Measurements from ENCODE around the gene CD99L2. TPM values are rescaled to one million over a fixed set of nuclear protein-coding genes. Genes with fewer than 3 reads are reported as not detected.

Gene CD99L2, protein sequence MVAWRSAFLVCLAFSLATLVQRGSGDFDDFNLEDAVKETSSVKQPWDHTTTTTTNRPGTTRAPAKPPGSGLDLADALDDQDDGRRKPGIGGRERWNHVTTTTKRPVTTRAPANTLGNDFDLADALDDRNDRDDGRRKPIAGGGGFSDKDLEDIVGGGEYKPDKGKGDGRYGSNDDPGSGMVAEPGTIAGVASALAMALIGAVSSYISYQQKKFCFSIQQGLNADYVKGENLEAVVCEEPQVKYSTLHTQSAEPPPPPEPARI
- total RNA-seq (10 to 100 TPM; 14.3 to 20.4 (median 15.6) TPM), polyA plus RNA-seq (10 to 100 TPM; 16.2 to 16.7 TPM), total RNA-seq (19.8 reads per million, percentile 50 among the genes with 10 or more reads in this experiment)

DNA sequence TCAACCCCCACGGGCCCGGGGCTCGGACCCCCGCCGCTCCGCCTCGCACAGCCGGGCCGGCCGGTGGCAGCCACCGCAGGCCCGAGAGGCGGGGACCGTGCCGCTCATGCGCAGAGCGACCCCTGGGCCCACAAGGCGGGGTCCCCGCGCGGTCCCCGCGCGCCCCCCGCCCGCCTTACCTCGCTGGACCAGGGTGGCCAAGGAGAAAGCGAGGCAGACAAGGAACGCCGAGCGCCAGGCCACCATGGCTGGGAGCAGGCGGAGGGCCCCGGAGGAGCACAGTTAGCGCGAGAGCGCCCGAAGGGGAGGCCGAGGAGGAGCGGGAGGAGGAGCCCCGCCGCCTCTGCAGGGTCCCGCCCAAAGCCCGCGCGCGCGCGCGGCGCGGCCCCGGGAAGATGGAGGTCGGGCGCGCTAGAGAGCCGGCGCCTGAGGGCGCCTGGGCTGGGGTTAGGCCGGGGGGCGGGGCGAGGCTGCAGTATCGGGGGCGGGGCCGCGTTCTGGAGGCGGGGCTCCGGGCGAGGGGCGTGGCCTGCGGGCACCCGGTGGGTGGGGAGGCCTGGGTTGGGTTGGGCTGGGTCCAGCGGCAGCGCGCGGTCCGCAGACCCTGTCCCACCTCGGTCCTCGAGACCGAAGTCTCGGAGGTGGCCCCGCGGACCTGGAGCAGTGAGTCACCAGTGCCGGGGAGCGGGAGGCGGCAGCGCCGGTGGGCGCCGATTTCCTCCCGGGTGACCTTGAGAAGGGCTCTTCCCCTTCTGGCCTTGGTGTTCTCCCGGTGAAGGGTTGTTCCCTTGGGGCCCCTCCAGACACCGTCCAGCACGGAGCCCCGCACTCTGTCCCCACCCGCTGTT, at the start of gene CD99L2:
Gene CD99L2, minus strand, starts transcription at position 326 of the 848 bp plus-strand sequence. Its CDS starts 80 bp downstream, at position 246.
- H3K27ac Mint-ChIP-seq, result peak within 1 kb of the TSS in 8 of 9 donors; percentile 31 to 90 (median 76)
- no peaks in the 10 kb centered on the region for H3K36me3 ChIP-seq (ENCODE audit: control insufficient read depth in 2 of 3, insufficient read depth in 3 of 3, low read length in 3 of 3)
- H3K4me1 Mint-ChIP-seq, result peaks cover 0 to 16% (median 6%) of the 10 kb centered on the region in 7 donors
- ATAC-seq (peak; percentile 98), DNase-seq (peak; percentile 79 to 92 (median 85))
- H3K4me3 Mint-ChIP-seq, result peak within 1 kb of the TSS; percentile 76 to 96 (median 90)
- H3K27me3 Mint-ChIP-seq, result peaks cover 0 to 26% (median 0%) of the 10 kb centered on the region in 5 donors
- no peaks in the 10 kb centered on the region for H3K9me3 Mint-ChIP-seq
- peak within 1 kb of the TSS; percentile 89 for H3K27ac ChIP-seq (ENCODE audit: low read depth, low read length)
- no peaks in the 10 kb centered on the region for H3K36me3 Mint-ChIP-seq
- ChIA-PET POLR2A (interaction anchor here (0.9 kb wide), 1 partner anchor 206 kb away, joined by 3 read pairs; the partner anchor contains the start of gene MTMR1), CTCF (no interaction called here)
- H3K27me3 ChIP-seq (ENCODE audit: control insufficient read depth in 2 of 2, insufficient read depth in 2 of 2, low read length in 2 of 2), result no peaks in the 10 kb centered on the region
- H3K9me3 ChIP-seq (ENCODE audit: control insufficient read depth in 2 of 3, low read length in 3 of 3), result no peaks in the 10 kb centered on the region
- H3K4me1 ChIP-seq (ENCODE audit: control insufficient read depth in 2 of 2, insufficient read depth in 2 of 2, low read length in 2 of 2), result peaks cover 0 to 4% of the 10 kb centered on the region in 2 donors
- intact Hi-C loops (cut with micrococcal nuclease), result loop anchor here (1.0 to 10.0 kb wide), 13 partner anchors 18 to 1394 kb away; partner anchors contain the start of genes HMGB3 (in 2 of the 2), MTMR1 (in 2 of the 2), EOLA1 (in 1 of the 2) and HSFX3 (in 1 of the 2)
- H3K4me3 ChIP-seq (ENCODE audit: low read length), result peak within 1 kb of the TSS; percentile 71

DNA sequence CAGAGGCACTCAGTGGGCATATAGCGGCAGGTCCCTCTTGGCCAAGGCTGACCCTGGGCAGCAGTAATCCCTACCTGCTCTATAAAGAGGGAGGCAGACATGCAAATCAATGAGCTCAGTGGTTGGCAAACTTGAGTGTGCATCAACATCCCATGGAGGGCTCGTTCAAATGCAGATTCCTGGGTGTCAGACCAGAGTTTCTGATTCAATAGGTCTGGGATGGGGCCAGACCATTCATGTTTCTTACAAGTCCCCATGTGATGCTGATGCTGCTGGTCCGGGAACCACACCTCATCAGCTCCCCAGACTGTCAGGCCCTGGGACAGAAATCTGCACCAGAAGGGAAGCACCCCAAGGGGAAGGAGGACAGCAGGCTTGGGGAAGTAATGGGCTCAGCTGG, 45.8 kb upstream of the CD99L2 start:
- Histone ChIP-seq H3K4me3 (ENCODE audit: low read length) (no peak overlapping the region), H3K36me3 (ENCODE audit: control insufficient read depth in 2 of 3, insufficient read depth in 3 of 3, low read length in 3 of 3) (no peaks in the 10 kb centered on the region), H3K27ac (ENCODE audit: low read depth, low read length) (no peak overlapping the region), H3K4me1 (ENCODE audit: control insufficient read depth in 2 of 2, insufficient read depth in 2 of 2, low read length in 2 of 2) (no peaks in the 10 kb centered on the region), H3K27me3 (ENCODE audit: control insufficient read depth in 2 of 2, insufficient read depth in 2 of 2, low read length in 2 of 2) (no peaks in the 10 kb centered on the region), H3K9me3 (ENCODE audit: control insufficient read depth in 2 of 3, low read length in 3 of 3) (no peaks in the 10 kb centered on the region)
- intact Hi-C loops (cut with micrococcal nuclease), result no loop called here
- Mint-ChIP-seq H3K27ac (no peak overlapping the region), H3K36me3 (no peaks in the 10 kb centered on the region), H3K27me3 (peaks cover 0 to 6% (median 0%) of the 10 kb centered on the region in 5 donors), H3K4me3 (no peak overlapping the region), H3K4me1 (peaks cover 0 to under 1% (median 0%) of the 10 kb centered on the region in 7 donors), H3K9me3 (peaks cover 0 to 2% (median 0%) of the 10 kb centered on the region in 11 donors)
- DNase-seq (no peak), ATAC-seq (no peak)
- ChIA-PET POLR2A (no interaction called here), CTCF (no interaction called here)

DNA sequence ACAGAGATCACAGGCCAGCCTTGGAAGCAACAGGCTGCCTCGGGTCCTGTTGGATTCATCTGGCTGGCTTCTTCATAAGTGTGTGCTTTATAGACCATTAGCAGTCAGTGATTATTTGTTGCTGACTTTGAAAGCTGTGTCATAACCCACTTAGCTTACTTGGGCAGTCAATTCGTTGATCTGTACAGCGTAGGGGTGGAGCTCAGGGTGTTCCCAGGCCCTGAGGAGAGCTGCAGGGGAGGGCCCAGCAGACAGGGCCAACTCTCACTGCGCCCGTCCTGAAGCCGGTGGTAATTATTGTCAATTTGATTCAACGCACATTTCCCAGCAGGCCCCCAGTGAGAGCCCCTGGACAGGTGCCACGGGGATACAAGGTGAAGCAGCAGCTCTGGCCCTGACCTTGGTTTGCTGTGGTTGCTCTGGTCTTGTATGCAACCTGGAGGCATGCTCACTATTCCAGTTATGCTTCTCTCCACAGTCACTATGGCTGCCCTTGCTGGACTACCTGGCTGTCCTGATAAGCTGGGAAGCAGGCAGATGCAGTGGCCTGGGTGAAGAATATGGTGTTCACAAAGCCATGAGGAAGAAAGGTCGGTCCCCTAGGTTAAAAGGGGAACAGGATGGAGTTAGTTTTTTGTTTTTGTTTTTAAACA, 44.6 kb upstream of the CD99L2 start:
- ATAC-seq (no peak), DNase-seq (no peak)
- no peak overlapping the region for H3K27ac ChIP-seq (ENCODE audit: low read depth, low read length)
- H3K36me3 ChIP-seq (ENCODE audit: control insufficient read depth in 2 of 3, insufficient read depth in 3 of 3, low read length in 3 of 3), result no peaks in the 10 kb centered on the region
- H3K4me1 Mint-ChIP-seq, result no peaks in the 10 kb centered on the region
- no peak overlapping the region for H3K4me3 Mint-ChIP-seq
- no peak overlapping the region for H3K4me3 ChIP-seq (ENCODE audit: low read length)
- H3K36me3 Mint-ChIP-seq, result no peaks in the 10 kb centered on the region
- H3K4me1 ChIP-seq (ENCODE audit: control insufficient read depth in 2 of 2, insufficient read depth in 2 of 2, low read length in 2 of 2), result no peaks in the 10 kb centered on the region
- no peaks in the 10 kb centered on the region for H3K27me3 ChIP-seq (ENCODE audit: control insufficient read depth in 2 of 2, insufficient read depth in 2 of 2, low read length in 2 of 2)
- ChIA-PET CTCF (interaction anchor here (0.6 kb wide), 2 partner anchors 75 to 1373 kb away, joined by 3 to 4 read pairs; no protein-coding TSS in a partner anchor), POLR2A (no interaction called here)
- H3K9me3 Mint-ChIP-seq, result peaks cover 0 to 2% (median 0%) of the 10 kb centered on the region in 11 donors
- intact Hi-C loops (cut with micrococcal nuclease), result no loop called here
- H3K27me3 Mint-ChIP-seq, result peaks cover 0 to 6% (median 0%) of the 10 kb centered on the region in 5 donors
- H3K27ac Mint-ChIP-seq, result no peak overlapping the region
- no peaks in the 10 kb centered on the region for H3K9me3 ChIP-seq (ENCODE audit: control insufficient read depth in 2 of 3, low read length in 3 of 3)

DNA sequence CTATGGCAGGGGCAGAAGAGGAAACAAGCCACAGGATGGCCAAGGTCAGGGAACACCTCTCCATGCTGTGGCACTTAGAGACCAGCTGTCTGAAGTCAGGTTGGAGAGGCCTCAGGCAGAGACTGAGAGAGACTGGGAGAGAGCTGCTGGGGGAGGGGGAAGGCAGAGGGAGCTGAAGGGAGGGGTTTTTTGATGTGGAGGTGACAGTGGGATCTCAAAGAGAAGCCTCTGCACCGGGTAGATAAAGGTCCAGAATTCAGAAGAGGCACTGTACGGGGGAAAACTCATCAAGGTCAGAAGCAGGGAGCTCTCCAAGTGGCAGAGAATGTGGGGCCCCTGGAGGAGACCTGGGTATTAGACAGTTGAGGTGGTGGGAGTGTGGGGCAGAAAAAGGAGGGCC, 43.1 kb upstream of the CD99L2 start:
- Histone ChIP-seq H3K27me3 (ENCODE audit: control insufficient read depth in 2 of 2, insufficient read depth in 2 of 2, low read length in 2 of 2) (no peaks in the 10 kb centered on the region), H3K4me1 (ENCODE audit: control insufficient read depth in 2 of 2, insufficient read depth in 2 of 2, low read length in 2 of 2) (no peaks in the 10 kb centered on the region), H3K36me3 (ENCODE audit: control insufficient read depth in 2 of 3, insufficient read depth in 3 of 3, low read length in 3 of 3) (no peaks in the 10 kb centered on the region), H3K9me3 (ENCODE audit: control insufficient read depth in 2 of 3, low read length in 3 of 3) (no peaks in the 10 kb centered on the region), H3K27ac (ENCODE audit: low read depth, low read length) (no peak overlapping the region), H3K4me3 (ENCODE audit: low read length) (no peak overlapping the region)
- DNase-seq (no peak), ATAC-seq (no peak)
- Mint-ChIP-seq H3K4me1 (no peaks in the 10 kb centered on the region), H3K36me3 (no peaks in the 10 kb centered on the region), H3K4me3 (no peak overlapping the region), H3K27me3 (no peaks in the 10 kb centered on the region), H3K9me3 (peaks cover 0 to 4% (median 0%) of the 10 kb centered on the region in 11 donors), H3K27ac (no peak overlapping the region)
- POLR2A ChIA-PET, result no interaction called here
- CTCF ChIA-PET, result no interaction called here
- intact Hi-C loops (cut with micrococcal nuclease), result no loop called here

DNA sequence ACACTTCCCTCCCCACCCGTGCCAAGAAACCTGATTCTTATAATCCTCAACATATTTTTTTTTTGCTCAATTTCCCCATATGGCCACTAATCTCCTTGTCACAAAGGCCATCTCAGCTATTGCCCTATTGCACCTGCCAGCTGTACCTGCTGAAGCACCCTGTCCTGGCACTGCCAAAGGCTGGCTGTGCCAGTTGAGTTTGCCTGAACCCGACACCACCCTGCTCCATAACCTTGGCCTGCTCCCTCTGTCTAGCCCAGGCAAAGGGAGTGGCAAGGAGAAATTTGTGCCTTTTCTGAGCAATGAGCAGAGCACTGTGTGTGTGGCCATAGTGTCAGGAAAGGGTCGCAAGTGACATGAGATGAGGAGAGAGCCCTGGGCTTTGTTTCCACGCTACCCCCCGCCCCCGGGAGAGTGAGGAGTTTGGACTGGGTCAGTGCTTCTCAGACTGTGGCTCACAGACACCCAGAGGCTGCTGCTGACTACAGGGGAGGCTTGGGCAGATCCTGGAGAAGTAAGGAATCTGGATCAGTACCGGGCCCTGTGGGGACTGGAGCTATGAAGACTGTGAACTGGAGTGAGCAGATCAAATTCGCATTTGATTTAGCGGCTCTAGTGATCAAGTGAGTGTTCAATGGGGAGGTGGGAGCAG, 42.5 kb upstream of the CD99L2 start:
- no peak overlapping the region for H3K4me3 Mint-ChIP-seq
- intact Hi-C loops (cut with micrococcal nuclease), result no loop called here
- CTCF ChIA-PET, result interaction anchor here (0.7 kb wide), 1 partner anchor 1134 kb away, joined by 5 read pairs; no protein-coding TSS in a partner anchor
- no peak overlapping the region for H3K27ac Mint-ChIP-seq
- Histone ChIP-seq H3K4me1 (ENCODE audit: control insufficient read depth in 2 of 2, insufficient read depth in 2 of 2, low read length in 2 of 2) (no peaks in the 10 kb centered on the region), H3K27ac (ENCODE audit: low read depth, low read length) (no peak overlapping the region), H3K27me3 (ENCODE audit: control insufficient read depth in 2 of 2, insufficient read depth in 2 of 2, low read length in 2 of 2) (no peaks in the 10 kb centered on the region), H3K36me3 (ENCODE audit: control insufficient read depth in 2 of 3, insufficient read depth in 3 of 3, low read length in 3 of 3) (no peaks in the 10 kb centered on the region), H3K4me3 (ENCODE audit: low read length) (no peak overlapping the region), H3K9me3 (ENCODE audit: control insufficient read depth in 2 of 3, low read length in 3 of 3) (no peaks in the 10 kb centered on the region)
- H3K9me3 Mint-ChIP-seq, result peaks cover 0 to 4% (median 0%) of the 10 kb centered on the region in 11 donors
- H3K36me3 Mint-ChIP-seq, result no peaks in the 10 kb centered on the region
- POLR2A ChIA-PET, result no interaction called here
- no peak for DNase-seq
- H3K27me3 Mint-ChIP-seq, result no peaks in the 10 kb centered on the region
- ATAC-seq, result no peak
- no peaks in the 10 kb centered on the region for H3K4me1 Mint-ChIP-seq

DNA sequence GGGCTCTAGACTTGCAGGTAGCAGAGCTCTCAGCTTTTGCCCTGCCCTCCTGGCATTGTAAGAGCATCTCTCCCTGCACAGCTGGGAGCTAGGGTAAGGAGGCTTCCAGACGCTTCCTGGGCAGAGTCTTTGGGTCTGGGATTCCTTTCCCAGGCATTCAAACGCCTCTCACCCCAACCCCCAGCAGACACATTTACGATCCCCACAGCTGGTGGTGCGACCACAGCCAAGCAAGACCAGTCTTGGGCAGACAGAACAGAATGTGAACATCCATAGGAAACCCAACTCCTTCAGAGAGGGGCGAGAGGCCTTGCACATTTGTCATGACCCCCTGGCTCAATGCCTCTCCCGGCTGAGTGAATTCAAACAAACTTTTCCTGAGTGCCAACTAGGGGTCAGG, 38.1 kb upstream of the CD99L2 start:
- no peak overlapping the region for H3K27ac Mint-ChIP-seq

More for the DNA sequence above, 38.1 kb upstream of the CD99L2 start:
- intact Hi-C loops (cut with micrococcal nuclease), result no loop called here
- Histone ChIP-seq H3K9me3 (ENCODE audit: control insufficient read depth in 2 of 3, low read length in 3 of 3) (no peaks in the 10 kb centered on the region), H3K4me1 (ENCODE audit: control insufficient read depth in 2 of 2, insufficient read depth in 2 of 2, low read length in 2 of 2) (no peaks in the 10 kb centered on the region), H3K36me3 (ENCODE audit: control insufficient read depth in 2 of 3, insufficient read depth in 3 of 3, low read length in 3 of 3) (no peaks in the 10 kb centered on the region), H3K27ac (ENCODE audit: low read depth, low read length) (no peak overlapping the region), H3K27me3 (ENCODE audit: control insufficient read depth in 2 of 2, insufficient read depth in 2 of 2, low read length in 2 of 2) (no peaks in the 10 kb centered on the region), H3K4me3 (ENCODE audit: low read length) (no peak overlapping the region)
- CTCF ChIA-PET, result no interaction called here
- ATAC-seq (no peak), DNase-seq (no peak)
- H3K27me3 Mint-ChIP-seq, result peaks cover 0 to 2% (median 0%) of the 10 kb centered on the region in 5 donors
- H3K36me3 Mint-ChIP-seq, result no peaks in the 10 kb centered on the region
- peaks cover 0 to 4% (median 0%) of the 10 kb centered on the region in 11 donors for H3K9me3 Mint-ChIP-seq
- no peaks in the 10 kb centered on the region for H3K4me1 Mint-ChIP-seq
- POLR2A ChIA-PET, result no interaction called here
- no peak overlapping the region for H3K4me3 Mint-ChIP-seq

All from naive thymus-derived CD4-positive, alpha-beta T cell (primary cell).